Measurements from ENCODE around the gene KCNA10. TPM values are rescaled to one million over a fixed set of nuclear protein-coding genes. Genes with fewer than 3 reads are reported as not detected.

KCNA10 gene
- total RNA-seq, 2 donors from 2014 or later = not detected

- intact Hi-C loops (cut with DNase I) = no loop called here
- Histone ChIP-seq H3K27me3 (replicated peaks; ENCODE audit: insufficient read depth) (no peaks in the 10 kb centered on the region), H3K4me3 (no peak overlapping the region), H3K4me1 (replicated peaks) (no peaks in the 10 kb centered on the region), H3K9me3 (no peaks in the 10 kb centered on the region), H3K36me3 (no peaks in the 10 kb centered on the region), H3K27ac (no peak overlapping the region)
- 59% methylated on average over 7 of the region's 7 CpGs for WGBS
- DNase-seq (ENCODE audit: low spot score) = no peak
- no peak for TF ChIP-seq POLR2A (IDR thresholded peaks at IDR 0.05)
- TF ChIP-seq CTCF (IDR thresholded peaks at IDR 0.05) = no peak
- TF ChIP-seq POLR2AphosphoS5 (IDR thresholded peaks at IDR 0.05) = no peak
Measured at GRCh38 chr1:110540891-110541685, 22.1 kb upstream of the KCNA10 start.

- Histone ChIP-seq H3K4me3 (no peak overlapping the region), H3K27me3 (replicated peaks; ENCODE audit: insufficient read depth) (no peaks in the 10 kb centered on the region), H3K4me1 (replicated peaks) (no peaks in the 10 kb centered on the region), H3K27ac (no peak overlapping the region), H3K36me3 (no peaks in the 10 kb centered on the region), H3K9me3 (no peaks in the 10 kb centered on the region)
- 43% methylated on average over 8 of the region's 8 CpGs for WGBS
- TF ChIP-seq POLR2A (IDR thresholded peaks at IDR 0.05) = no peak
- TF ChIP-seq CTCF (IDR thresholded peaks at IDR 0.05) = no peak
- no peak for TF ChIP-seq POLR2AphosphoS5 (IDR thresholded peaks at IDR 0.05)
- DNase-seq (ENCODE audit: low spot score) = no peak
- intact Hi-C loops (cut with DNase I) = no loop called here
Measured at GRCh38 chr1:110538921-110539320, 19.9 kb upstream of the KCNA10 start.

GRCh38 chr1:110538075-110538474 lies 19.1 kb upstream of the KCNA10 start:
- Histone ChIP-seq H3K36me3 (no peaks in the 10 kb centered on the region), H3K4me1 (replicated peaks) (no peaks in the 10 kb centered on the region), H3K4me3 (no peak overlapping the region), H3K9me3 (no peaks in the 10 kb centered on the region), H3K27ac (no peak overlapping the region), H3K27me3 (replicated peaks; ENCODE audit: insufficient read depth) (no peaks in the 10 kb centered on the region)
- WGBS = 74% methylated on average over 13 of the region's 16 CpGs
- no peak for TF ChIP-seq POLR2AphosphoS5 (IDR thresholded peaks at IDR 0.05)
- no peak for TF ChIP-seq POLR2A (IDR thresholded peaks at IDR 0.05)
- no peak for TF ChIP-seq CTCF (IDR thresholded peaks at IDR 0.05)
- intact Hi-C loops (cut with DNase I) = no loop called here
- DNase-seq (ENCODE audit: low spot score) = no peak

- Histone ChIP-seq H3K27ac (no peak overlapping the region), H3K36me3 (no peaks in the 10 kb centered on the region), H3K4me3 (no peak overlapping the region), H3K4me1 (replicated peaks) (no peaks in the 10 kb centered on the region), H3K27me3 (replicated peaks; ENCODE audit: insufficient read depth) (no peaks in the 10 kb centered on the region), H3K9me3 (no peaks in the 10 kb centered on the region)
- TF ChIP-seq CTCF (IDR thresholded peaks at IDR 0.05) (no peak), POLR2AphosphoS5 (IDR thresholded peaks at IDR 0.05) (no peak), POLR2A (IDR thresholded peaks at IDR 0.05) (no peak)
- intact Hi-C loops (cut with DNase I) = no loop called here
- WGBS = 49% methylated on average over 3 of the region's 3 CpGs
- DNase-seq (ENCODE audit: low spot score) = no peak
Measured at GRCh38 chr1:110535985-110536384, 17.0 kb upstream of the KCNA10 start.

- H3K27me3 ChIP-seq (replicated peaks; ENCODE audit: insufficient read depth) = peaks cover 2% of the 10 kb centered on the region
- no peaks in the 10 kb centered on the region for H3K9me3 ChIP-seq
- H3K36me3 ChIP-seq = no peaks in the 10 kb centered on the region
- intact Hi-C loops (cut with DNase I) = no loop called here
- no peak for TF ChIP-seq POLR2AphosphoS5 (IDR thresholded peaks at IDR 0.05)
- TF ChIP-seq CTCF (IDR thresholded peaks at IDR 0.05) = no peak
- no peak for TF ChIP-seq POLR2A (IDR thresholded peaks at IDR 0.05)
- 52% methylated on average over 3 of the region's 3 CpGs for WGBS
- no peaks in the 10 kb centered on the region for H3K4me1 ChIP-seq (replicated peaks)
- DNase-seq (ENCODE audit: low spot score) = no peak
- H3K4me3 ChIP-seq = no peak overlapping the region
- no peak overlapping the region for H3K27ac ChIP-seq
Measured at GRCh38 chr1:110533230-110533629, 14.3 kb upstream of the KCNA10 start.

All from prostate gland (tissue), 2 donors.